Astrocyte (in vitro differentiated cells and primary cell): Measurements from ENCODE around the gene IGFBPL1.

Source experiments
- EZH2 ChIP-seq: IDR thresholded peaks from 2 replicates; pipeline ENCODE4 v1.6.1; 2012; ENCODE audit warnings: mild to moderate bottlenecking, low read length, inconsistent platforms; ENCODE audit not compliant: insufficient read depth
- TF ChIP-seq, protein P1 (sequence below): IDR thresholded peaks from 2 replicates; pipeline ENCODE4 v1.5.1; 2011; ENCODE audit warnings: low read depth, mild to moderate bottlenecking, inconsistent platforms, low read length, moderate library complexity; ENCODE audit not compliant: insufficient read depth

DNA sequence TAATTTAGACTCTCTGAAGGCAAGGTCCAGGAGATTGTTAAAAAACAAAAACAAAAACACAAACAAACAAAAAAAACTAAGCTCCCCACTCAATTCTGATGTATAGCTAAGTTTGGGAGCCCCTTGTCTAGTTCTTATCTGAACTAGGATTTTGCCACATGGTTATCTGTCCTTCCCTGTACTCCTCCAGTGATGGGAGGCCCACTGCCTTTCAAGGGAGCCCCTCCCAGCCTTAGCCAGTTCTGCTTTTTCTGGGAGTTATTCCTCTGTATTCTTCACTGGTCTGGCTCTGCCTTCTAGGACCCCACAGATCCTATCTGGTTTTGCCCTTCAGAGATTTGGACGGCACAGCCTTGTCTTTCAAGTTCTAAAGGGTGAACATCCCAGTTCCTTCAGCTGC is 33.8 kb downstream of the IGFBPL1 start:
- TF ChIP-seq, protein P1, sequence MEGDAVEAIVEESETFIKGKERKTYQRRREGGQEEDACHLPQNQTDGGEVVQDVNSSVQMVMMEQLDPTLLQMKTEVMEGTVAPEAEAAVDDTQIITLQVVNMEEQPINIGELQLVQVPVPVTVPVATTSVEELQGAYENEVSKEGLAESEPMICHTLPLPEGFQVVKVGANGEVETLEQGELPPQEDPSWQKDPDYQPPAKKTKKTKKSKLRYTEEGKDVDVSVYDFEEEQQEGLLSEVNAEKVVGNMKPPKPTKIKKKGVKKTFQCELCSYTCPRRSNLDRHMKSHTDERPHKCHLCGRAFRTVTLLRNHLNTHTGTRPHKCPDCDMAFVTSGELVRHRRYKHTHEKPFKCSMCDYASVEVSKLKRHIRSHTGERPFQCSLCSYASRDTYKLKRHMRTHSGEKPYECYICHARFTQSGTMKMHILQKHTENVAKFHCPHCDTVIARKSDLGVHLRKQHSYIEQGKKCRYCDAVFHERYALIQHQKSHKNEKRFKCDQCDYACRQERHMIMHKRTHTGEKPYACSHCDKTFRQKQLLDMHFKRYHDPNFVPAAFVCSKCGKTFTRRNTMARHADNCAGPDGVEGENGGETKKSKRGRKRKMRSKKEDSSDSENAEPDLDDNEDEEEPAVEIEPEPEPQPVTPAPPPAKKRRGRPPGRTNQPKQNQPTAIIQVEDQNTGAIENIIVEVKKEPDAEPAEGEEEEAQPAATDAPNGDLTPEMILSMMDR, result no peak
- no peak for TF ChIP-seq EZH2
